Activated effector memory CD4-positive, alpha-beta T cell treated with Interleukin-2 at 50 U/mL for 16 hours (primary cell): ENCODE data around the gene APOLD1.
"Not testable (repeated sequence)": the region's sequence is repeated elsewhere in the genome, so short reads cannot be mapped to it uniquely, and the experiment has no call there.

Experiments used
- DNase-seq: peaks from one replicate; pipeline ENCODE4 v3.0.0-alpha.2; 2020

The APOLD1 gene, protein sequence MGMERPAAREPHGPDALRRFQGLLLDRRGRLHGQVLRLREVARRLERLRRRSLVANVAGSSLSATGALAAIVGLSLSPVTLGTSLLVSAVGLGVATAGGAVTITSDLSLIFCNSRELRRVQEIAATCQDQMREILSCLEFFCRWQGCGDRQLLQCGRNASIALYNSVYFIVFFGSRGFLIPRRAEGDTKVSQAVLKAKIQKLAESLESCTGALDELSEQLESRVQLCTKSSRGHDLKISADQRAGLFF

DNA sequence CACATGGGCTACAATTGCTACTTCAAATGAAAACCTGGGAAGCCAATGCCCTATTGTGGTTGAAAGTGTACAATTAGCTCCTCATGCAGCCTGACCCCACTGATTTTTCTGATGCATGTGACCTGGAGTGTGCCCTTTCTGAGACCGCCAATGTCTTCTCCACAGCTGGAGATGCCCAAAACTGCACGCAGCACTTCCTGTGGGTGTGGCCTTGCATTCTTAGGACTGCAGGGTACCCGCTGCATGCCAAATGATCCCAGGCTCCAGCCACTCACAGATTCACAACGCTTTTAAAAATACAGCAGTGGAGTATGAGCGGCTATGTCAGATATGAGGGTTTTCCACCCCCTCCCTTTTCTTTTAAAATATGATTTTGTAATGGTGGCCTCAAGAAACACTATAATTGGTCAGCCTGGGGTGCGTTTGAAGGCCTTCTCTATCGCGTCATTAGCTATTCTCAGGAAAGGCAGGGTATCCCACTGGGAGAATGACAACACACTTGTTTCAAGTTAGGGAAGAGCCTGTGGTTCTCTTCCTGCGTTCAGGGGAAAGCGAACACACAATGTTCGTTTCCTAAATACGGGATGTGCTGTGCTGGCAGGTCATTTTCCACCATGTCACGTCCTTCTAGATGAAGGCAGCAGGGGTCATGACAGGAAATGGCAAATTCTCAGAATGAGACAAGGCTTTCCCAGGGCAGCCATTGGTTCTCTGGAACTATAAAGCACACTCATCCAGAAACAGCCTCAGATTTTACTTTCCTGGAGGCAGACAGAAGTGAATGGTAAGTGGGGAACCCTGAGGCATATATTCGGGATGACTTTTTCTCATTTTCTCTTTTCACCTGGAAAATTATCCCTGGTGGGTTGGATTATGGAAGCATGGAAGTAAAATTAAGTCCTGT, at the start of gene APOLD1:
Gene APOLD1, plus strand, starts transcription at position 749 of the 904 bp plus-strand sequence. Its CDS starts 33 bp downstream, at position 782.
- DNase-seq = no peak

- DNase-seq = peak; percentile 41
Observed at GRCh38 chr12:12736759-12737676, 48.4 kb upstream of the APOLD1 start.

GRCh38 chr12:12738152-12738551, 47.3 kb upstream of the APOLD1 start:
- DNase-seq = not testable (repeated sequence)

DNA sequence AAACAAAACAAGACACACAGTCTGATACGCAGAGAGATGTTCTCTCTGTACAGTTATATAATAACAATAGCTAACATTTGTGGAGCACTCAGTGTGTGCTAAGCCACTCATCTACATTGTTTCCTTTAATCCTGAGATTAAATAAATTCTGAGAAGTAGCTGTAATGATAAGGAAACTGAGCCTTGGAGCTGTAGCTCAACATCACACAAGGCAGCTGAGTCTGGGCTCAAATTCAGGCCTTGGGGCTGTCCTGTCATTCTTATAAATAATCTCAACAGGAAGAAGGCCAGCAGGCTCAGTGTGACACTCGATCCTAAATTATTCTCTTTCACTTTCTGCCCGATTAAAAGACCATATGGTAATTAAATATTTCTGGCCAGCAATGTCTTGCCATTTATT, 43.8 kb upstream of the APOLD1 start:
- no peak for DNase-seq

DNA sequence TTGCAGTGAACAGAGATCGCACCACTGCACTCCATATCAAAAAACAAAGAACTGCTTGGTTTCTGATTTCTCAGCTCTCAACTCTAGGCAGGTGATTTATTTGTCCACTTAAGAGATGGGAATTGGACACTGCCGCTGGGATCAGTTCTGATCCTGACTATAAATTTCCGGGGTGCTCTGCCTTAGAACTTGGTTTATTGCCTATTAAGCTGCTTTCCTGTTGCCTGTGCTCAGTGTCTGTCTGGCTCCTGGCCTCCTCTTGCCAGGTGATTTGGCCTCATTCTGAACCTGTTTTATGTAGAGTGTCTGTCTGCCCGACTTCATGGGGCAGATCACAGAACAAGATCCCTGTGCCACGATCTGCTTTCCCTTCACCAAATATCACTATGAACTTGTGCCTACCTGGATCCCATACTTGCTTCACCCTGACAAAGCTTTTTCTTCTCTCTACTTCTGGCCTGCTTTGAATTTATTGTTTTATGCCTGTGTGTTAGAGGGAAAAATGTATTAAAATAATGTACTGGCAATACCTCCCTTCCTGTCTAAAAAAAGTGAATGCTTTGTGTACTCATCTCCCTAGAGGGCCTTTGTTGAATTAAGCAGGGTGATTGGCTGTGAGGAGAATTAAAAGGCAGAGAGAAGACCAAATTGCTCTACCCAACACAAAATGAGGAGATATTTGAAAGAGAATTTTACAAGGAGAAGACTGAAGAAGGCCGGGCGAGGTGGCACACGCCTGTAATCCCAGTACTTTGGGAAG, 40.7 kb upstream of the APOLD1 start:
- no peak for DNase-seq

GRCh38 chr12:12745576-12746211, 39.8 kb upstream of the APOLD1 start:
- DNase-seq = no peak

GRCh38 chr12:12747278-12747677, 38.2 kb upstream of the APOLD1 start:
- DNase-seq = no peak

- no peak for DNase-seq
Observed at GRCh38 chr12:12748044-12748443, 37.4 kb upstream of the APOLD1 start.

DNA sequence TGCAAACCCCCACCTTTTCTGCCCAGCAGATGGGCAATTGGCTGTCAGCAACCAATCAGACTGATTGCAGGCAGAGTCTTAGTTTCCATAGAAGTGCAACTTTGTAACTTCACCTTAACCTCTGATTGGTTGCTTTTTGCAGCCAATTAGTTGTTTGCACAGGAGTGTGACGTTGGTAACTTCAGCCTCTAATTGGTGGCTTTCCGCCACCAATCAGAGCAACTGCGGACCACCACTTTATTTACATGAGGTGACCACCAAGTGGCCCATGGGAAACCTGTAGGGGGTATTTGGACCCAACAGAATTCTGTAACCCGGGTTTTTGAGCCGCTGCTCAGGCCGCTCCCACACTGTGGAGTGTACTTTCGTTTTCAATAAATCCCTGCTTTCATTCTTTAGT, 36.0 kb upstream of the APOLD1 start:
- no peak for DNase-seq

DNA sequence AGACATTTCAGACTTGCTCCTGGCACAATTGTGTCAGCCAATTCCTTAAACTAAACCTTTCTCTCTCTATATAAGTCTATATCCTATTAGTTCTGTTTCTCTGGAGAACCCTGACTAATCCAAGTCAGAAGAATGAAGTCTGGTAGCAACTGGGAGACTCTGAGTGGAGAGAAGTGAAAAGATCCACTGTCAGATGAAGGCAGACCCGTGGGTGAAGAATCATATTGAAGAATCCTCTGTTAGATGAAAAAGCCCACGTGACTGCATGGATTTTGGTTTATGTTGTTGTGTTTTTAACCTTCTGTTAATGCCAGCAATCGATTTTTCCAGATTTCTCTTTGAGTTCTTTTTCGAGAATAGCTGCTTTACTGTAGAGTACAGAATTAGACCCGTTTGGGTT, 29.5 kb upstream of the APOLD1 start:
- no peak for DNase-seq

- no peak for DNase-seq
Observed at GRCh38 chr12:12757121-12757520, 28.3 kb upstream of the APOLD1 start.

DNA sequence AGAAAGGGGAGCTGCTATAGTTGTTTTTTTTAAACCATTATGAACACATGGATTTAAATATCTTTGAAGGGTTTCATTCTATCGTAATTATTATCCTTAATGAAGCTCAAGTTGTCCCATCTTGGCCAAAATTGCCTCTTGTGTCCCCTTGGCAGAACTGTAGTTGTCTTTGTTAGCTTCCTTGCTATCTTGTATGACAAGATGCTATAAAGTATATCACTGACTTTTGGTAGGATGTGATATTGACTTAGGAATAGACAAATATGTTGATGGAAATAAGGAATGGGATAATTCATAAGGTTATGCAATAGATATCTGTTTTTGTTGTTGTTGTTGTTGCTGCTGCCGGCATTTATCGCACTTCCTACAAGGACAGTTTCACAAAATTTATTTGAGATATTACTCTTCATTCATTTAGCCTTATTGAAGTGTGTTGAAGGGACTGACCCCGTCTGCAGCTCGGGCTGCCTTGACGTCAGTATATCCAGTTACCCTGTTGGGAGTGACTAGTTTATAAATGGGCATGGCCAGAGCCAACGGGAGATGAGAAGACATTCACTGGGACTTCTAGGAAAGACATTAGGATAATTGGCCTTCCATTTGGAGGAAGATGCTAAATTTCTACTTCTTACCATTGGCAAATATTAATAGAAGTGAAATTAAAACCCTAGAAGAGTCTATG, 26.1 kb upstream of the APOLD1 start:
- DNase-seq = no peak

- no peak for DNase-seq
Observed at GRCh38 chr12:12764824-12765223, 20.6 kb upstream of the APOLD1 start.

GRCh38 chr12:12770262-12770661, 15.2 kb upstream of the APOLD1 start:
- no peak for DNase-seq

GRCh38 chr12:12774791-12775190, 10.7 kb upstream of the APOLD1 start:
- DNase-seq = no peak

- DNase-seq = no peak
Observed at GRCh38 chr12:12776261-12776660, 9.2 kb upstream of the APOLD1 start.

GRCh38 chr12:12777092-12777491, 8.4 kb upstream of the APOLD1 start:
- DNase-seq = no peak

DNA sequence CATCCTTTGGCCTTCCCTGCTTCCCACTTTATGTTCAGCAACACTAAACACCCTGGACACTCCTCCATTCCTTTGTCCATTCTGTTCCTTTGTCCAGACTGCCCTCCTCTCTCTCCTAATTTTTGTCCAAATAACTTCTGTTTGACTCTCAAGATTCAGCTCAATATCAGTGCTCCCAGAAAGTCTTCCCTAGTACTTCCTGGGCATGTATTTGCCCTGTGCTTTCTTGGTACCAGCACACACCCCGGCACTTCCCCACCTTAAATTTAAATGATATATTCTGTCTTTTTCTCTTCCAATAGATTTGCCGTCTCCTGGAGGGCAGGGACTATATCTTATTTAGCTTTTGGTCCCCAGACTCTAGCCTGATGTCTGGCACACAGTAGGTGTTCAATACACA, 6.5 kb upstream of the APOLD1 start:
- no peak for DNase-seq

GRCh38 chr12:12779529-12779928, 5.9 kb upstream of the APOLD1 start:
- no peak for DNase-seq

DNA sequence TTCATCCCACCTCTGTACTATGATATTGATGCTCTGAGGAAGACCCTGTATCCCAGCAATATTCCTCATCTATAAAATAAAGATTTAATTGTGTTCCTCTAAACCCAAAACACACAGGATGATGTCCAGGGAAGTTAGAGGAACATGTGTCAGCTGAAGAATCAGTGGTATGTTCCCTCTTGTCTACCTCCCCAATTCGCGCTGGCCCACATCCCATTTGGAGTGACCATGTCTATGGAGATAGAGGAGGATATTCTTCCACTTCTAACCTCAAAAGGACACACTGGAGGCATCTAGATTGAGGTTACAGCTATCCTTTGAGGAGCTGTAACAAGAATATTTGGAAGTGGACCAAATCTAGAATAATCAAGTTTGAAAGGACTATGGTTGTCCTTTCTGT, 1.3 kb upstream of the APOLD1 start:
- DNase-seq = no peak

DNA sequence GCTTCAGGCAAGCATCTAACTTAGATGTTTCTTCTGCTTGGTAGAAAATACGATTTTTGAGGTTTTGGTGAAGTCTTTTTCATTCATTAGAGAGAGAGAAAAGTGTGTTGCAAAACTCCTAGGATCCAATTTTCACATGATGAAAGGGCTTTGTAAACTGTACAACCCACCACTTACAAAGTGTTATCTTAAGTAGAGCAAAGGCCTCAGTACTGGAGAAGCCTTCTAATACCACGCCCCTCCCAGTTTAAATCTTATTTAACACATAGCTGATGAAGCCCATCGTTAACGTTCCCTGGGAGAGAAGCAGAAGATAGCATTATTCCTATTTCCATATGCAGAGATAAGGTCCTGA, 869 bp downstream of the APOLD1 start:
- DNase-seq = no peak
